ENCODE measurements around the gene IPCEF1.

IPCEF1 gene

GRCh38 chr6:154356690-154357089 lies at the start of gene IPCEF1:
TSS of gene IPCEF1 (minus strand) at chr6:154356803. CDS start at chr6:154265947, 90,856 bp downstream.
- no peak for DNase-seq

- DNase-seq: no peak
Measured at GRCh38 chr6:154406301-154406700, 49.7 kb upstream of the IPCEF1 start.

- DNase-seq: no peak
Measured at GRCh38 chr6:154404791-154405400, 48.3 kb upstream of the IPCEF1 start.

- DNase-seq: no peak
Measured at GRCh38 chr6:154403788-154404187, 47.2 kb upstream of the IPCEF1 start.

GRCh38 chr6:154402081-154402780 lies 45.6 kb upstream of the IPCEF1 start:
- no peak for DNase-seq

GRCh38 chr6:154399097-154399496 lies 42.5 kb upstream of the IPCEF1 start:
- DNase-seq: no peak

GRCh38 chr6:154397491-154398195 lies 41.0 kb upstream of the IPCEF1 start:
- DNase-seq: no peak

GRCh38 chr6:154395878-154396277 lies 39.3 kb upstream of the IPCEF1 start:
- DNase-seq: no peak

- no peak for DNase-seq
Measured at GRCh38 chr6:154395316-154395715, 38.7 kb upstream of the IPCEF1 start.

- no peak for DNase-seq
Measured at GRCh38 chr6:154394571-154394970, 38.0 kb upstream of the IPCEF1 start.

GRCh38 chr6:154390034-154390433 lies 33.4 kb upstream of the IPCEF1 start:
- DNase-seq: no peak

- no peak for DNase-seq
Measured at GRCh38 chr6:154388803-154389202, 32.2 kb upstream of the IPCEF1 start.

- DNase-seq: no peak
Measured at GRCh38 chr6:154386848-154387717, 30.5 kb upstream of the IPCEF1 start.

GRCh38 chr6:154384191-154384590 lies 27.6 kb upstream of the IPCEF1 start:
- DNase-seq: no peak

- DNase-seq: no peak
Measured at GRCh38 chr6:154383273-154383672, 26.7 kb upstream of the IPCEF1 start.

GRCh38 chr6:154382740-154383139 lies 26.1 kb upstream of the IPCEF1 start:
- no peak for DNase-seq

- no peak for DNase-seq
Measured at GRCh38 chr6:154381548-154381947, 24.9 kb upstream of the IPCEF1 start.

- no peak for DNase-seq
Measured at GRCh38 chr6:154380741-154381140, 24.1 kb upstream of the IPCEF1 start.

- DNase-seq: no peak
Measured at GRCh38 chr6:154379585-154379984, 23.0 kb upstream of the IPCEF1 start.

GRCh38 chr6:154378518-154378917 lies 21.9 kb upstream of the IPCEF1 start:
- no peak for DNase-seq

GRCh38 chr6:154377726-154378125 lies 21.1 kb upstream of the IPCEF1 start:
- no peak for DNase-seq

GRCh38 chr6:154373971-154374370 lies 17.4 kb upstream of the IPCEF1 start:
- DNase-seq: no peak

GRCh38 chr6:154371281-154371680 lies 14.7 kb upstream of the IPCEF1 start:
- peak; percentile 60 for DNase-seq

All from NCI-H146 (cell line).